ENCODE data around the gene S1PR3.

The S1PR3 gene

GRCh38 chr9:89047667-89048066 is 56.4 kb downstream of the S1PR3 start:
- H3K9me3 ChIP-seq (ENCODE audit: control insufficient read depth, low read depth, low read length): no peaks in the 10 kb centered on the region
- H3K36me3 ChIP-seq (ENCODE audit: control insufficient read depth, low read depth, low read length): no peaks in the 10 kb centered on the region
- H3K4me1 ChIP-seq (ENCODE audit: control insufficient read depth, low read depth, low read length): no peaks in the 10 kb centered on the region
- no peaks in the 10 kb centered on the region for H3K27me3 ChIP-seq (ENCODE audit: control insufficient read depth, insufficient read depth, low read length)
- no peak overlapping the region for H3K4me3 ChIP-seq (ENCODE audit: low read length)
- no peak overlapping the region for H3K27ac ChIP-seq (ENCODE audit: low read length)
- no peak overlapping the region for H3K9ac ChIP-seq (ENCODE audit: low read length)

- no peaks in the 10 kb centered on the region for H3K9me3 ChIP-seq (ENCODE audit: control insufficient read depth, low read depth, low read length)
- H3K27me3 ChIP-seq (ENCODE audit: control insufficient read depth, insufficient read depth, low read length): no peaks in the 10 kb centered on the region
Observed at GRCh38 chr9:89048616-89049015, 57.3 kb downstream of the S1PR3 start.

GRCh38 chr9:89049646-89050045 is 58.4 kb downstream of the S1PR3 start:
- no peak overlapping the region for H3K4me3 ChIP-seq (ENCODE audit: low read length)
- H3K27ac ChIP-seq (ENCODE audit: low read length): no peak overlapping the region
- no peaks in the 10 kb centered on the region for H3K36me3 ChIP-seq (ENCODE audit: control insufficient read depth, low read depth, low read length)
- no peak overlapping the region for H3K9ac ChIP-seq (ENCODE audit: low read length)
- H3K4me1 ChIP-seq (ENCODE audit: control insufficient read depth, low read depth, low read length): no peaks in the 10 kb centered on the region
- no peaks in the 10 kb centered on the region for H3K27me3 ChIP-seq (ENCODE audit: control insufficient read depth, insufficient read depth, low read length)
- no peaks in the 10 kb centered on the region for H3K9me3 ChIP-seq (ENCODE audit: control insufficient read depth, low read depth, low read length)

More at GRCh38 chr9:89048616-89049015, 57.3 kb downstream of the S1PR3 start:
- no peak overlapping the region for H3K9ac ChIP-seq (ENCODE audit: low read length)
- H3K4me1 ChIP-seq (ENCODE audit: control insufficient read depth, low read depth, low read length): no peaks in the 10 kb centered on the region
- H3K4me3 ChIP-seq (ENCODE audit: low read length): no peak overlapping the region
- no peak overlapping the region for H3K27ac ChIP-seq (ENCODE audit: low read length)
- no peaks in the 10 kb centered on the region for H3K36me3 ChIP-seq (ENCODE audit: control insufficient read depth, low read depth, low read length)

- H3K4me1 ChIP-seq (ENCODE audit: control insufficient read depth, low read depth, low read length): no peaks in the 10 kb centered on the region
- H3K4me3 ChIP-seq (ENCODE audit: low read length): no peak overlapping the region
- H3K27ac ChIP-seq (ENCODE audit: low read length): no peak overlapping the region
- no peaks in the 10 kb centered on the region for H3K9me3 ChIP-seq (ENCODE audit: control insufficient read depth, low read depth, low read length)
- no peaks in the 10 kb centered on the region for H3K27me3 ChIP-seq (ENCODE audit: control insufficient read depth, insufficient read depth, low read length)
- no peaks in the 10 kb centered on the region for H3K36me3 ChIP-seq (ENCODE audit: control insufficient read depth, low read depth, low read length)
- no peak overlapping the region for H3K9ac ChIP-seq (ENCODE audit: low read length)
Observed at GRCh38 chr9:89051421-89052025, 60.3 kb downstream of the S1PR3 start.

GRCh38 chr9:89052470-89053097 is 61.3 kb downstream of the S1PR3 start:
- H3K9me3 ChIP-seq (ENCODE audit: control insufficient read depth, low read depth, low read length): no peaks in the 10 kb centered on the region
- no peaks in the 10 kb centered on the region for H3K4me1 ChIP-seq (ENCODE audit: control insufficient read depth, low read depth, low read length)
- H3K27me3 ChIP-seq (ENCODE audit: control insufficient read depth, insufficient read depth, low read length): no peaks in the 10 kb centered on the region
- no peak overlapping the region for H3K27ac ChIP-seq (ENCODE audit: low read length)
- no peak overlapping the region for H3K9ac ChIP-seq (ENCODE audit: low read length)
- no peak overlapping the region for H3K4me3 ChIP-seq (ENCODE audit: low read length)
- H3K36me3 ChIP-seq (ENCODE audit: control insufficient read depth, low read depth, low read length): no peaks in the 10 kb centered on the region

GRCh38 chr9:89053301-89053700 is 62.0 kb downstream of the S1PR3 start:
- H3K4me1 ChIP-seq (ENCODE audit: control insufficient read depth, low read depth, low read length): no peaks in the 10 kb centered on the region
- H3K27me3 ChIP-seq (ENCODE audit: control insufficient read depth, insufficient read depth, low read length): no peaks in the 10 kb centered on the region
- no peak overlapping the region for H3K9ac ChIP-seq (ENCODE audit: low read length)
- no peak overlapping the region for H3K27ac ChIP-seq (ENCODE audit: low read length)
- H3K36me3 ChIP-seq (ENCODE audit: control insufficient read depth, low read depth, low read length): no peaks in the 10 kb centered on the region
- no peaks in the 10 kb centered on the region for H3K9me3 ChIP-seq (ENCODE audit: control insufficient read depth, low read depth, low read length)
- H3K4me3 ChIP-seq (ENCODE audit: low read length): no peak overlapping the region
